Skin epidermis (tissue), 12 donors: ENCODE measurements around the gene MAP6.
"Not testable (repeated sequence)": the region's sequence is repeated elsewhere in the genome, so short reads cannot be mapped to it uniquely, and the experiment has no call there.

Experiments
- H3K27ac ChIP-seq, 21 experiments: fragments of 200-600 bp; sonication (generic) in 11 of 21; one replicate each; pipeline ENCODE4 v1.5.0; 2020; ENCODE audit warnings: mild to moderate bottlenecking in 3 of 21, inconsistent platforms in 2 of 21, moderate library complexity in 2 of 21
- H3K4me3 ChIP-seq, 7 experiments: fragments of 200-600 bp; sonication (generic) in 2 of 7; one replicate each; pipeline ENCODE4 v1.5.0; 2020; ENCODE audit warnings: inconsistent platforms in 2 of 7, mild to moderate bottlenecking in 2 of 7, moderate library complexity in 1 of 7

MAP6 gene

GRCh38 chr11:75596914-75597313 is 71.9 kb downstream of the MAP6 start:
- Histone ChIP-seq H3K27ac (no peak overlapping the region), H3K4me3 (no peak overlapping the region)

GRCh38 chr11:75595429-75595828 is 73.4 kb downstream of the MAP6 start:
- Histone ChIP-seq H3K27ac (no peak overlapping the region), H3K4me3 (no peak overlapping the region)

GRCh38 chr11:75594211-75594610 is 74.6 kb downstream of the MAP6 start:
- Histone ChIP-seq H3K4me3 (no peak overlapping the region), H3K27ac (no peak overlapping the region)

- no peak overlapping the region for H3K27ac ChIP-seq
- no peak overlapping the region for H3K4me3 ChIP-seq
These were observed 75.4 kb downstream of the MAP6 start for GRCh38 chr11:75593286-75593915.

- no peak overlapping the region for H3K27ac ChIP-seq
- H3K4me3 ChIP-seq: no peak overlapping the region
These were observed 76.1 kb downstream of the MAP6 start for GRCh38 chr11:75592715-75593114.

GRCh38 chr11:75591966-75592365 is 76.9 kb downstream of the MAP6 start:
- Histone ChIP-seq H3K27ac (no peak overlapping the region), H3K4me3 (no peak overlapping the region)

GRCh38 chr11:75591371-75591770 is 77.5 kb downstream of the MAP6 start:
- Histone ChIP-seq H3K4me3 (no peak overlapping the region), H3K27ac (no peak overlapping the region)

GRCh38 chr11:75589933-75590332 is 78.9 kb downstream of the MAP6 start:
- H3K4me3 ChIP-seq: no peak overlapping the region
- no peak overlapping the region for H3K27ac ChIP-seq

GRCh38 chr11:75589051-75589450 is 79.8 kb downstream of the MAP6 start:
- Histone ChIP-seq H3K4me3 (no peak overlapping the region), H3K27ac (no peak overlapping the region)

- H3K4me3 ChIP-seq: no peak overlapping the region
- H3K27ac ChIP-seq: no peak overlapping the region
These were observed 80.8 kb downstream of the MAP6 start for GRCh38 chr11:75588051-75588481.

GRCh38 chr11:75586395-75586794 is 82.4 kb downstream of the MAP6 start:
- Histone ChIP-seq H3K4me3 (no peak overlapping the region), H3K27ac (no peak overlapping the region)

GRCh38 chr11:75585293-75585670 is 83.6 kb downstream of the MAP6 start:
- Histone ChIP-seq H3K4me3 (no peak overlapping the region), H3K27ac (peak overlapping the region in 5 of 21 experiments; percentile 4 to 96 (median 43))

GRCh38 chr11:75584659-75585292 is 84.1 kb downstream of the MAP6 start:
- peak overlapping the region in 19 of 21 experiments; percentile 76 to 98 (median 95) for H3K27ac ChIP-seq
- not testable (repeated sequence) for H3K4me3 ChIP-seq

- H3K27ac ChIP-seq: peak overlapping the region; percentile 62 to 98 (median 95)
These were observed 84.8 kb downstream of the MAP6 start for GRCh38 chr11:75583718-75584658.

GRCh38 chr11:75582895-75583717 is 85.7 kb downstream of the MAP6 start:
- Histone ChIP-seq H3K4me3 (peak overlapping the region; percentile 45 to 69 (median 55)), H3K27ac (peak overlapping the region; percentile 62 to 98 (median 95))

More at GRCh38 chr11:75583718-75584658, 84.8 kb downstream of the MAP6 start:
- peak overlapping the region; percentile 45 to 69 (median 55) for H3K4me3 ChIP-seq

- Histone ChIP-seq H3K4me3 (peak overlapping the region in 6 of 7 experiments; percentile 46 to 69 (median 58)), H3K27ac (peak overlapping the region in 19 of 21 experiments; percentile 76 to 98 (median 95))
These were observed 86.3 kb downstream of the MAP6 start for GRCh38 chr11:75582506-75582894.

- H3K27ac ChIP-seq: no peak overlapping the region
- H3K4me3 ChIP-seq: no peak overlapping the region
These were observed 89.0 kb downstream of the MAP6 start for GRCh38 chr11:75579841-75580240.

GRCh38 chr11:75578977-75579376 is 89.9 kb downstream of the MAP6 start:
- Histone ChIP-seq H3K27ac (no peak overlapping the region), H3K4me3 (no peak overlapping the region)

GRCh38 chr11:75577207-75577606 is 91.6 kb downstream of the MAP6 start:
- Histone ChIP-seq H3K27ac (peak overlapping the region in 2 of 21 experiments; percentile 26 to 36), H3K4me3 (no peak overlapping the region)
